HL-60 (cell line): ENCODE results near the gene ZFAND4.

Experiments
- DNase-seq, 2 experiments: peaks; one replicate each; pipeline ENCODE4 v3.0.0-alpha.2; 2010 to 2020; ENCODE audit warnings: low read depth in 1 of 2, low spot score in 1 of 2
- H3K27ac ChIP-seq: fragments of 250-450 bp; sonication (Bioruptor Pico); replicated peaks from 2 replicates; pipeline ENCODE4 v1.5.1; 2020; ENCODE audit warnings: mild to moderate bottlenecking, moderate library complexity
- H3K27me3 ChIP-seq: fragments of 250-450 bp; sonication (Bioruptor Pico); 2 replicates; pipeline ENCODE4 v1.5.1; 2021; ENCODE audit warnings: mild to moderate bottlenecking, moderate library complexity; ENCODE audit not compliant: insufficient read depth, poor library complexity, severe bottlenecking
- H3K4me3 ChIP-seq: replicated peaks from 2 replicates; pipeline ENCODE4 v1.5.1; 2011; ENCODE audit warnings: mild to moderate bottlenecking, control low read depth, low read length; ENCODE audit not compliant: insufficient read depth
- CTCF ChIP-seq: IDR thresholded peaks from one replicate; pipeline ENCODE4 v1.5.1; 2011; ENCODE audit warnings: low read length, control low read depth, inconsistent platforms; ENCODE audit not compliant: insufficient read depth
- GABPA ChIP-seq: IDR thresholded peaks from 2 replicates; pipeline ENCODE4 v1.6.1; 2012; ENCODE audit warnings: low read depth
- POLR2AphosphoS5 ChIP-seq: IDR thresholded peaks from 2 replicates; pipeline ENCODE4 v1.6.1; 2012; ENCODE audit warnings: low read depth
- REST ChIP-seq: IDR thresholded peaks from 2 replicates; pipeline ENCODE4 v1.6.1; 2012; ENCODE audit warnings: low read depth; ENCODE audit not compliant: insufficient replicate concordance
- SPI1 ChIP-seq: IDR thresholded peaks from 2 replicates; pipeline ENCODE4 v1.6.1; 2012; ENCODE audit warnings: low read depth, mild to moderate bottlenecking, borderline replicate concordance

Gene ZFAND4

GRCh38 chr10:45585131-45585530 lies 87.4 kb downstream of the ZFAND4 start:
- no peak for TF ChIP-seq GABPA
- no peak for TF ChIP-seq POLR2AphosphoS5
- no peak for TF ChIP-seq CTCF
- no peak for TF ChIP-seq REST
- no peak for TF ChIP-seq SPI1
- DNase-seq, result no peak
- H3K4me3 ChIP-seq, result no peak overlapping the region
- H3K27me3 ChIP-seq, result no peaks in the 10 kb centered on the region
- H3K27ac ChIP-seq, result no peak overlapping the region

- Histone ChIP-seq H3K27me3 (no peaks in the 10 kb centered on the region), H3K27ac (no peak overlapping the region), H3K4me3 (no peak overlapping the region)
- no peak for DNase-seq
- TF ChIP-seq REST, result no peak
- no peak for TF ChIP-seq POLR2AphosphoS5
Measured at GRCh38 chr10:45582386-45582781, 90.2 kb downstream of the ZFAND4 start.

GRCh38 chr10:45581582-45582385 lies 90.8 kb downstream of the ZFAND4 start:
- H3K27me3 ChIP-seq, result no peaks in the 10 kb centered on the region
- H3K4me3 ChIP-seq, result no peak overlapping the region
- DNase-seq, result no peak
- no peak overlapping the region for H3K27ac ChIP-seq
- TF ChIP-seq CTCF (no peak), REST (no peak), POLR2AphosphoS5 (no peak), SPI1 (no peak), GABPA (no peak)
